Astrocyte (in vitro differentiated cells and primary cell): ENCODE measurements around the gene LALBA. TPM values are rescaled to one million over a fixed set of nuclear protein-coding genes. Genes with fewer than 3 reads are reported as not detected.

ENCODE experiments used
- DNase-seq: peaks from one replicate; pipeline ENCODE4 v3.0.0-alpha.2; 2010; ENCODE audit warnings: low read depth
- FAIRE-seq: peaks from 2 replicates; lab custom pipeline; 2011; peaks lifted over from hg19 to GRCh38; lab: Jason Lieb, UNC
- H2AFZ ChIP-seq: 2 replicates; pipeline ENCODE4 v1.6.0; 2012; ENCODE audit warnings: low read depth, low read length, inconsistent platforms
- H3K27ac ChIP-seq: 2 replicates; pipeline ENCODE4 v1.5.1; 2011; ENCODE audit warnings: low read depth, low read length, inconsistent platforms
- H3K27me3 ChIP-seq: 2 replicates; pipeline ENCODE4 v1.6.0; 2011; ENCODE audit warnings: low read length, inconsistent platforms; ENCODE audit not compliant: insufficient read depth
- H3K36me3 ChIP-seq: 2 replicates; pipeline ENCODE4 v1.5.1; 2011; ENCODE audit warnings: low read length, inconsistent platforms; ENCODE audit not compliant: insufficient read depth
- H3K4me1 ChIP-seq: 2 replicates; pipeline ENCODE4 v1.5.1; 2011; ENCODE audit warnings: low read length, inconsistent platforms; ENCODE audit not compliant: insufficient read depth
- H3K4me2 ChIP-seq: 2 replicates; pipeline ENCODE4 v1.6.0; 2012; ENCODE audit warnings: low read length, inconsistent platforms
- H3K4me3 ChIP-seq: 2 replicates; pipeline ENCODE4 v1.5.1; 2011; ENCODE audit warnings: low read depth, mild to moderate bottlenecking, low read length, inconsistent platforms; ENCODE audit not compliant: insufficient read depth
- H3K79me2 ChIP-seq: 2 replicates; pipeline ENCODE4 v1.6.0; 2012; ENCODE audit warnings: mild to moderate bottlenecking, low read length, inconsistent platforms; ENCODE audit not compliant: insufficient read depth
- H3K9ac ChIP-seq: 2 replicates; pipeline ENCODE4 v1.6.0; 2012; ENCODE audit warnings: mild to moderate bottlenecking, low read length, inconsistent platforms
- H3K9me3 ChIP-seq: 2 replicates; pipeline ENCODE4 v1.5.1; 2012; ENCODE audit warnings: low read depth, mild to moderate bottlenecking, low read length, inconsistent platforms; ENCODE audit not compliant: insufficient read depth
- H4K20me1 ChIP-seq: 2 replicates; pipeline ENCODE4 v1.6.0; 2012; ENCODE audit warnings: low read length, inconsistent platforms; ENCODE audit not compliant: insufficient read depth
- H3K27ac Mint-ChIP-seq: one replicate; pipeline ENCODE4 v1.8.0; 2021; ENCODE audit warnings: mild to moderate bottlenecking, mixed read lengths; ENCODE audit not compliant: unreplicated experiment
- H3K27me3 Mint-ChIP-seq: one replicate; pipeline ENCODE4 v1.8.0; 2021; ENCODE audit warnings: low read depth, mixed read lengths; ENCODE audit not compliant: unreplicated experiment
- H3K36me3 Mint-ChIP-seq: one replicate; pipeline ENCODE4 v1.8.0; 2021; ENCODE audit warnings: low read depth, mixed read lengths; ENCODE audit not compliant: unreplicated experiment
- H3K4me1 Mint-ChIP-seq: one replicate; pipeline ENCODE4 v1.8.0; 2021; ENCODE audit warnings: low read depth, mixed read lengths; ENCODE audit not compliant: unreplicated experiment
- H3K4me3 Mint-ChIP-seq: one replicate; pipeline ENCODE4 v1.8.0; 2021; ENCODE audit warnings: mild to moderate bottlenecking, moderate library complexity, mixed read lengths; ENCODE audit not compliant: unreplicated experiment
- H3K9me3 Mint-ChIP-seq: one replicate; pipeline ENCODE4 v1.8.0; 2021; ENCODE audit warnings: mild to moderate bottlenecking, mixed read lengths; ENCODE audit not compliant: unreplicated experiment
- EZH2 ChIP-seq: IDR thresholded peaks from 2 replicates; pipeline ENCODE4 v1.6.1; 2012; ENCODE audit warnings: mild to moderate bottlenecking, low read length, inconsistent platforms; ENCODE audit not compliant: insufficient read depth
- total RNA-seq: library from RNA; stranded (reverse); gene quantifications from 2 replicates; pipeline ENCODE4 v1.2.1, GENCODE V29; 2021
- TF ChIP-seq, protein P1 (sequence below): IDR thresholded peaks from 2 replicates; pipeline ENCODE4 v1.5.1; 2011; ENCODE audit warnings: low read depth, mild to moderate bottlenecking, inconsistent platforms, low read length, moderate library complexity; ENCODE audit not compliant: insufficient read depth

The LALBA gene
- total RNA-seq, 1 donor from 2014 or later: not detected

- Mint-ChIP-seq H3K27ac (no peak overlapping the region), H3K4me1 (no peaks in the 10 kb centered on the region), H3K9me3 (no peaks in the 10 kb centered on the region), H3K36me3 (no peaks in the 10 kb centered on the region), H3K4me3 (no peak overlapping the region), H3K27me3 (peaks cover 2% of the 10 kb centered on the region)
- Histone ChIP-seq H3K36me3 (no peaks in the 10 kb centered on the region), H3K4me1 (no peaks in the 10 kb centered on the region), H2AFZ (no peak overlapping the region), H3K79me2 (no peaks in the 10 kb centered on the region), H3K9ac (no peak overlapping the region), H3K4me3 (no peak overlapping the region), H3K9me3 (no peaks in the 10 kb centered on the region), H3K27me3 (no peaks in the 10 kb centered on the region), H3K27ac (no peak overlapping the region), H4K20me1 (no peaks in the 10 kb centered on the region), H3K4me2 (no peak overlapping the region)
- DNase-seq: no peak
- no peak for FAIRE-seq
- TF ChIP-seq EZH2: no peak
- TF ChIP-seq, protein P1, sequence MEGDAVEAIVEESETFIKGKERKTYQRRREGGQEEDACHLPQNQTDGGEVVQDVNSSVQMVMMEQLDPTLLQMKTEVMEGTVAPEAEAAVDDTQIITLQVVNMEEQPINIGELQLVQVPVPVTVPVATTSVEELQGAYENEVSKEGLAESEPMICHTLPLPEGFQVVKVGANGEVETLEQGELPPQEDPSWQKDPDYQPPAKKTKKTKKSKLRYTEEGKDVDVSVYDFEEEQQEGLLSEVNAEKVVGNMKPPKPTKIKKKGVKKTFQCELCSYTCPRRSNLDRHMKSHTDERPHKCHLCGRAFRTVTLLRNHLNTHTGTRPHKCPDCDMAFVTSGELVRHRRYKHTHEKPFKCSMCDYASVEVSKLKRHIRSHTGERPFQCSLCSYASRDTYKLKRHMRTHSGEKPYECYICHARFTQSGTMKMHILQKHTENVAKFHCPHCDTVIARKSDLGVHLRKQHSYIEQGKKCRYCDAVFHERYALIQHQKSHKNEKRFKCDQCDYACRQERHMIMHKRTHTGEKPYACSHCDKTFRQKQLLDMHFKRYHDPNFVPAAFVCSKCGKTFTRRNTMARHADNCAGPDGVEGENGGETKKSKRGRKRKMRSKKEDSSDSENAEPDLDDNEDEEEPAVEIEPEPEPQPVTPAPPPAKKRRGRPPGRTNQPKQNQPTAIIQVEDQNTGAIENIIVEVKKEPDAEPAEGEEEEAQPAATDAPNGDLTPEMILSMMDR: no peak
Measured at GRCh38 chr12:48586361-48586760, 16.5 kb upstream of the LALBA start.

- TF ChIP-seq, protein P1: no peak
- TF ChIP-seq EZH2: no peak
- H3K27me3 Mint-ChIP-seq: peaks cover 6% of the 10 kb centered on the region
- DNase-seq: no peak
- no peak overlapping the region for H3K27ac ChIP-seq
- no peaks in the 10 kb centered on the region for H3K79me2 ChIP-seq
- H3K4me3 ChIP-seq: no peak overlapping the region
- H3K9me3 Mint-ChIP-seq: no peaks in the 10 kb centered on the region
- no peak for FAIRE-seq
- H3K9me3 ChIP-seq: no peaks in the 10 kb centered on the region
- no peak overlapping the region for H3K27ac Mint-ChIP-seq
- no peak overlapping the region for H2AFZ ChIP-seq
- H3K9ac ChIP-seq: no peak overlapping the region
- no peak overlapping the region for H3K4me2 ChIP-seq
- no peaks in the 10 kb centered on the region for H4K20me1 ChIP-seq
- no peaks in the 10 kb centered on the region for H3K27me3 ChIP-seq
- H3K36me3 Mint-ChIP-seq: no peaks in the 10 kb centered on the region
- no peak overlapping the region for H3K4me3 Mint-ChIP-seq
- no peaks in the 10 kb centered on the region for H3K36me3 ChIP-seq
- H3K4me1 Mint-ChIP-seq: no peaks in the 10 kb centered on the region
- H3K4me1 ChIP-seq: no peaks in the 10 kb centered on the region
Measured at GRCh38 chr12:48583728-48584127, 13.9 kb upstream of the LALBA start.

DNA sequence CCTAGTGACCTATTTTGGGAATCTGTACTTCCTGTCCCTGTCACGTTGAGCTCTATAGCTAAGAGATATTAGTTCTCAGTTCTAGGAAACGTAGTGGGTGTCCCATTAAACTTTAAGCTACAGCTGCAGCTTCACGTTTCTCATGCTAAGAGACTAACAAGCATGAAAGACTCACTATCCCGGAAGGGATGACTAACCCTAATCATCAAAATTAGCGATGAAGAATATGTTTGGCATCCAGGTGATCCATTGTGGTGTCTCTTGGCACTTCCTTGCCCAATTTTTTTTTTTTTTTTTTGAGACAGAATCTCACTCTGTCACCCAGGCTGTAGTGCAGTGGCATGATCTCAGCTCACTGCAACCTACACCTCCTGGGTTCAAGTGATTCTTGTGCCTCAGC lies 11.0 kb upstream of the LALBA start:
- Histone ChIP-seq H3K4me3 (no peak overlapping the region), H4K20me1 (no peaks in the 10 kb centered on the region), H3K9me3 (no peaks in the 10 kb centered on the region), H3K27ac (no peak overlapping the region), H3K9ac (no peak overlapping the region), H2AFZ (no peak overlapping the region), H3K4me2 (no peak overlapping the region), H3K79me2 (no peaks in the 10 kb centered on the region), H3K27me3 (no peaks in the 10 kb centered on the region), H3K36me3 (no peaks in the 10 kb centered on the region), H3K4me1 (no peaks in the 10 kb centered on the region)
- Mint-ChIP-seq H3K4me3 (no peak overlapping the region), H3K9me3 (no peaks in the 10 kb centered on the region), H3K27me3 (peaks cover 4% of the 10 kb centered on the region), H3K4me1 (no peaks in the 10 kb centered on the region), H3K27ac (no peak overlapping the region), H3K36me3 (no peaks in the 10 kb centered on the region)
- DNase-seq (no peak), FAIRE-seq (no peak)
- TF ChIP-seq EZH2: no peak
- TF ChIP-seq, protein P1: no peak
